ENCODE data around the gene PCYT1B. TPM values are rescaled to one million over a fixed set of nuclear protein-coding genes. Genes with fewer than 3 reads are reported as not detected.

The PCYT1B gene
- total RNA-seq (2022; extraction: Qiagen RNA extraction), result not detected in 5 replicates

GRCh38 chrX:24647257-24648058 is at the start of gene PCYT1B:
Gene PCYT1B, minus strand, starts transcription at chrX:24647347. Its CDS starts 242 bp downstream, at chrX:24647105.

GRCh38 chrX:24693453-24694202 is 46.5 kb upstream of the PCYT1B start, which contains the start of gene POLA1:
Gene POLA1, plus strand, starts transcription at chrX:24693918. Its CDS starts 44 bp downstream, at chrX:24693962.

Other genes starting within 250 kb of the PCYT1B start
- 5.0 to 6.3 TPM (median 5.7 TPM) in 5 replicates for gene PDK3, start 182.1 kb downstream of the PCYT1B start, total RNA-seq (2022; extraction: Qiagen RNA extraction)
- gene POLA1, start 46.6 kb upstream of the PCYT1B start, total RNA-seq (2022; extraction: Qiagen RNA extraction), result 10.3 to 13.1 TPM (median 11.7 TPM) in 5 replicates